ENCODE results near the gene LMF1.

DNA sequence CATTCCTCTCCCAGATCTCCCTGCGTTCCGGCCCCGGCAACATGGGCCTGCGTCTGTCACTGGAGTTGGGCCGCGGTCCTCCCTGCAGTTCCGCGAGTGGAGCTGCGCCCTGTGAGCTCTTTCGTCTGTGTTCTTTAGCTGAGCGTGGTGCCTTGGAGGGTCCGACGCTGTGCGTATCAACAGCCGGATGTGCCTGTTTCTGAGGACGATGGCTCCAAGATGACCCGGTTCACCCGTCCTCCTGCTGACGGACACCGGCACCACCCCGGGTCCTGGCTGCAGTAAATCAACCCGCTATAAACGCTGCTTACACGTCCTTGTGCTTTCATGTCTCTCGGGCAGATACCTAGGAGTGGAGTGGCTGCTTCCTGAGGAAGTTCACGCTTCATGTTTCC is 125.4 kb downstream of the LMF1 start:
- TF ChIP-seq, protein P1, sequence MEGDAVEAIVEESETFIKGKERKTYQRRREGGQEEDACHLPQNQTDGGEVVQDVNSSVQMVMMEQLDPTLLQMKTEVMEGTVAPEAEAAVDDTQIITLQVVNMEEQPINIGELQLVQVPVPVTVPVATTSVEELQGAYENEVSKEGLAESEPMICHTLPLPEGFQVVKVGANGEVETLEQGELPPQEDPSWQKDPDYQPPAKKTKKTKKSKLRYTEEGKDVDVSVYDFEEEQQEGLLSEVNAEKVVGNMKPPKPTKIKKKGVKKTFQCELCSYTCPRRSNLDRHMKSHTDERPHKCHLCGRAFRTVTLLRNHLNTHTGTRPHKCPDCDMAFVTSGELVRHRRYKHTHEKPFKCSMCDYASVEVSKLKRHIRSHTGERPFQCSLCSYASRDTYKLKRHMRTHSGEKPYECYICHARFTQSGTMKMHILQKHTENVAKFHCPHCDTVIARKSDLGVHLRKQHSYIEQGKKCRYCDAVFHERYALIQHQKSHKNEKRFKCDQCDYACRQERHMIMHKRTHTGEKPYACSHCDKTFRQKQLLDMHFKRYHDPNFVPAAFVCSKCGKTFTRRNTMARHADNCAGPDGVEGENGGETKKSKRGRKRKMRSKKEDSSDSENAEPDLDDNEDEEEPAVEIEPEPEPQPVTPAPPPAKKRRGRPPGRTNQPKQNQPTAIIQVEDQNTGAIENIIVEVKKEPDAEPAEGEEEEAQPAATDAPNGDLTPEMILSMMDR (IDR thresholded peaks at IDR 0.05; ENCODE audit: low read depth, low read length, poor library complexity, severe bottlenecking) = no peak
- TF ChIP-seq EZH2phosphoT487 (IDR thresholded peaks at IDR 0.05; ENCODE audit: borderline replicate concordance, low read length) = no peak

Measured in DOHH2 (cell line).